PC-9 (cell line): Measurements from ENCODE around the gene PDE4B. TPM values are rescaled to one million over a fixed set of nuclear protein-coding genes. Genes with fewer than 3 reads are reported as not detected.

Experiments used
- BruUV-seq: library from RNA; stranded (reverse); fragments of 400-500 nt; replicated peaks from 2 replicates; lab custom pipeline; 2021; lab: Mats Ljungman, UMichigan
- CTCF ChIA-PET: fragments of 300-600 bp; sonication (Branson Sonifier 250); formaldehyde crosslinking; loops from one replicate; lab custom pipeline; 2022; ENCODE audit warnings: antibody characterized with exemption; lab: Charles Lee
- POLR2A ChIA-PET: fragments of 300-600 bp; sonication (Branson Sonifier 250); formaldehyde crosslinking; loops from one replicate; lab custom pipeline; 2022; ENCODE audit warnings: antibody characterized with exemption; ENCODE audit not compliant: unreplicated experiment; lab: Charles Lee
- DNase-seq, 2 experiments: peaks; one replicate each; pipeline versions ENCODE4 v3.0.0 to v3.0.0-alpha.2; 2015 to 2022; ENCODE audit warnings: mixed read lengths in 1 of 2
- H2AFZ ChIP-seq: fragments of 200-600 bp; sonication (generic); 2 replicates; pipeline ENCODE4 v1.8.1; 2017; ENCODE audit warnings: antibody characterized with exemption
- H3F3A ChIP-seq: fragments of 200-600 bp; sonication (generic); 2 replicates; pipeline ENCODE4 v1.8.1; 2017; ENCODE audit warnings: antibody characterized with exemption, mild to moderate bottlenecking, low read depth; ENCODE audit not compliant: insufficient read depth
- H3K27ac ChIP-seq: fragments of 200-600 bp; sonication (generic); 2 replicates; pipeline ENCODE4 v1.6.1; 2016; ENCODE audit warnings: mixed run types
- H3K27me3 ChIP-seq: fragments of 200-600 bp; sonication (generic); 2 replicates; pipeline ENCODE4 v1.6.1; 2016; ENCODE audit warnings: low read depth, mixed run types; ENCODE audit not compliant: insufficient read depth
- H3K36me3 ChIP-seq: fragments of 200-600 bp; sonication (generic); 2 replicates; pipeline ENCODE4 v1.6.1; 2016; ENCODE audit warnings: low read depth, mixed run types
- H3K4me1 ChIP-seq: fragments of 200-600 bp; sonication (generic); replicated peaks from 2 replicates; pipeline ENCODE4 v1.6.1; 2016; ENCODE audit warnings: mixed run types; ENCODE audit not compliant: insufficient read depth
- H3K4me2 ChIP-seq: fragments of 200-600 bp; sonication (generic); 2 replicates; pipeline ENCODE4 v1.6.1; 2017; ENCODE audit warnings: mixed run types
- H3K4me3 ChIP-seq: fragments of 200-600 bp; sonication (generic); 2 replicates; pipeline ENCODE4 v1.6.1; 2016; ENCODE audit warnings: mixed run types
- H3K79me2 ChIP-seq: fragments of 200-600 bp; sonication (generic); 2 replicates; pipeline ENCODE4 v1.6.1; 2017; ENCODE audit warnings: low read depth, mixed run types
- H3K9me2 ChIP-seq: fragments of 200-600 bp; sonication (generic); 2 replicates; pipeline ENCODE4 v1.8.1; 2017; ENCODE audit warnings: mild to moderate bottlenecking; ENCODE audit not compliant: insufficient read depth
- H3K9me3 ChIP-seq: fragments of 200-600 bp; sonication (generic); 2 replicates; pipeline ENCODE4 v1.8.1; 2016; ENCODE audit warnings: low read depth; ENCODE audit not compliant: insufficient read depth
- H4K20me1 ChIP-seq: fragments of 200-600 bp; sonication (generic); 2 replicates; pipeline ENCODE4 v1.8.1; 2017; ENCODE audit not compliant: insufficient read depth
- CTCF ChIP-seq: fragments of 200-600 bp; sonication (generic); conservative IDR thresholded peaks from 2 replicates; pipeline ENCODE4 v1.6.1; 2017; ENCODE audit warnings: mixed run types, antibody characterized with exemption, mild to moderate bottlenecking, moderate library complexity
- EZH2 ChIP-seq: fragments of 200-600 bp; sonication (generic); IDR thresholded peaks from 2 replicates; pipeline ENCODE4 v1.8.0; 2017; ENCODE audit warnings: antibody characterized with exemption, low read depth
- intact Hi-C: fragments of 100-400 bp; cut with micrococcal nuclease; formaldehyde crosslinking; loops from one replicate; pipeline ENCODE4 v1.10.0; 2022; ENCODE audit not compliant: unreplicated experiment
- total RNA-seq: library from RNA; stranded (reverse); gene quantifications from 2 replicates; pipeline ENCODE4 v1.2.3, GENCODE V29; 2021

PDE4B gene
- total RNA-seq, 1 experiment from 2014 or later = 1.3 TPM

GRCh38 chr1:66242646-66243547, 450.2 kb downstream of the PDE4B start:
- no peak overlapping the region for H3K4me2 ChIP-seq
- TF ChIP-seq CTCF = peak; percentile 95
- no peak for TF ChIP-seq EZH2
- H3K9me2 ChIP-seq = no peaks in the 10 kb centered on the region
- no TSS peak for BruUV-seq
- H3K79me2 ChIP-seq = no peaks in the 10 kb centered on the region
- H3K9me3 ChIP-seq = no peaks in the 10 kb centered on the region; the same call in 1 of the 2 replicates
- ChIA-PET POLR2A (interaction anchor here (0.7 kb wide), 1 partner anchor 1375 kb away, joined by 3 read pairs; no protein-coding TSS in a partner anchor), CTCF (interaction anchor here (0.9 to 1.8 kb wide), 5 partner anchors 9 to 286 kb away, joined by 4 to 7 read pairs (median 4); no protein-coding TSS in a partner anchor)
- DNase-seq = peak; percentile 74 to 83
- H3K4me1 ChIP-seq = no peaks in the 10 kb centered on the region
- no peak overlapping the region for H3K27ac ChIP-seq
- no peaks in the 10 kb centered on the region for H4K20me1 ChIP-seq
- intact Hi-C loops = loop anchor here (1.0 to 10.0 kb wide), 6 partner anchors 284 to 1183 kb away; no protein-coding TSS in a partner anchor
- no peak overlapping the region for H2AFZ ChIP-seq
- H3K4me3 ChIP-seq = no peak overlapping the region
- no peaks in the 10 kb centered on the region for H3K36me3 ChIP-seq
- H3F3A ChIP-seq = no peaks in the 10 kb centered on the region
- H3K27me3 ChIP-seq = 0 out of 2 replicates have a peak, but pooled peaks cover 4% of the 10 kb centered on the region

GRCh38 chr1:66243548-66244130, 450.9 kb downstream of the PDE4B start:
- CTCF ChIA-PET = interaction anchor here (1.4 to 1.8 kb wide), 2 partner anchors 202 to 284 kb away, joined by 4 to 7 read pairs; no protein-coding TSS in a partner anchor
- no peaks in the 10 kb centered on the region for H3K36me3 ChIP-seq
- DNase-seq = no peak
- intact Hi-C loops = loop anchor here (2.0 to 10.0 kb wide), 4 partner anchors 529 to 1029 kb away; no protein-coding TSS in a partner anchor
- H3K79me2 ChIP-seq = no peaks in the 10 kb centered on the region
- POLR2A ChIA-PET = no interaction called here
- no peaks in the 10 kb centered on the region for H3K9me2 ChIP-seq
- H3F3A ChIP-seq = no peaks in the 10 kb centered on the region
- TF ChIP-seq CTCF = no peak
- no peak overlapping the region for H3K4me3 ChIP-seq
- H3K27ac ChIP-seq = no peak overlapping the region
- no peaks in the 10 kb centered on the region for H3K4me1 ChIP-seq
- BruUV-seq = no TSS peak
- no peaks in the 10 kb centered on the region for H4K20me1 ChIP-seq
- no peak overlapping the region for H2AFZ ChIP-seq
- no peaks in the 10 kb centered on the region; the same call in 1 of the 2 replicates for H3K9me3 ChIP-seq
- no peak overlapping the region for H3K4me2 ChIP-seq
- 0 out of 2 replicates have a peak, but pooled peaks cover 4% of the 10 kb centered on the region for H3K27me3 ChIP-seq

GRCh38 chr1:66244429-66244828, 451.7 kb downstream of the PDE4B start:
- Histone ChIP-seq H3K9me3 (no peaks in the 10 kb centered on the region; the same call in 1 of the 2 replicates), H4K20me1 (no peaks in the 10 kb centered on the region), H3K36me3 (no peaks in the 10 kb centered on the region), H3K4me1 (no peaks in the 10 kb centered on the region), H3K4me2 (no peak overlapping the region), H3K27ac (no peak overlapping the region), H3F3A (no peaks in the 10 kb centered on the region), H3K79me2 (no peaks in the 10 kb centered on the region), H3K9me2 (no peaks in the 10 kb centered on the region), H3K4me3 (no peak overlapping the region), H2AFZ (no peak overlapping the region), H3K27me3 (0 out of 2 replicates have a peak, but pooled peaks cover 4% of the 10 kb centered on the region)
- POLR2A ChIA-PET = no interaction called here
- no peak for DNase-seq
- intact Hi-C loops = loop anchor here (10.0 kb wide), 3 partner anchors 530 to 1030 kb away; no protein-coding TSS in a partner anchor
- BruUV-seq = no TSS peak
- CTCF ChIA-PET = no interaction called here
- no peak for TF ChIP-seq EZH2
- TF ChIP-seq CTCF = no peak
